Amniotic epithelial cell (primary cell): ENCODE measurements around the gene EYS.
A peak's percentile ranks its signal among the peaks of the same experiment; 100 is the strongest.
"Not testable (repeated sequence)": the region's sequence is repeated elsewhere in the genome, so short reads cannot be mapped to it uniquely, and the experiment has no call there.

Experiments
- DNase-seq: peaks from one replicate; pipeline ENCODE4 v3.0.0-alpha.2; 2010; ENCODE audit warnings: low read depth

The EYS gene

DNA sequence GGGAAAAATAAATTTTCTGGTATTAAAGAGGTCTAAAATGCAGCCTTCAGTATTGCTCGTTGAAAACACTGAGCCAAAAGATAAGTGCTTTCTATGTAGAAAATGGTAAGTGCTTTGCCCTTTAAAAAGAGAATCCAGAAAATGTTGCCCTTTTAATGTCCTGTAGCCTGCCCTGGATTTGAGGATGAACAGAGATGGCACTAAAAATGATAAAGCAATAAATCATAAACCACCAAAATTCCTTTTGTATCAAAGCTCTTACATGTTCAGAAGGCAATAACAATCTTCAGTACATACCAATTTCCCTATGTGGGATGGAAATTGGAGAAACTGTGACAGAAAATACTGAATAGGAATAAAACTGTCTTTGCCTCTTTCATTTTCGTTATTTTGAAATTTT, 1665.7 kb downstream of the EYS start:
- no peak for DNase-seq

GRCh38 chr6:64040113-64040512, 1666.9 kb downstream of the EYS start:
- peak; percentile 57 for DNase-seq

DNA sequence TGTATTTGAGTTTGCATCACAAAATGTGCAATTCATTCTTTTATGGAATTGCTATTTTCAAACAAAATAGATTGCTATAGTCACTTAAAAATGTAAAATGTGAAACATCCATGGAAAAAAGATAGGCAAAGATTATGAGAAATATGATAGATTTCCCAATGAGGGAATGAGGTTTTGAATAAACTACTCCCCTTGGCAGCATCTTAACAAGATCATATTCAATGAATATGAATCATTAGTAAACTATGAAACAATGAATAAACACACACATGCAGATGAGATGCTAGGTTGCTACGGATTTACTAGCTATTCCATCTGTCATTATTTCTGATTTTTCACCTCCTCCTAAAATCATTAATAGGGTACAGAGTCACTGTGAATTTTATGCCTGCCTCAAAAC, 1669.6 kb downstream of the EYS start:
- peak; percentile 73 for DNase-seq

GRCh38 chr6:64034910-64035655, 1671.9 kb downstream of the EYS start:
- DNase-seq, result peak; percentile 93

- DNase-seq, result peak; percentile 53
Observed at GRCh38 chr6:64034291-64034690, 1672.7 kb downstream of the EYS start.

- not testable (repeated sequence) for DNase-seq
Observed at GRCh38 chr6:64030950-64031618, 1675.9 kb downstream of the EYS start.

DNA sequence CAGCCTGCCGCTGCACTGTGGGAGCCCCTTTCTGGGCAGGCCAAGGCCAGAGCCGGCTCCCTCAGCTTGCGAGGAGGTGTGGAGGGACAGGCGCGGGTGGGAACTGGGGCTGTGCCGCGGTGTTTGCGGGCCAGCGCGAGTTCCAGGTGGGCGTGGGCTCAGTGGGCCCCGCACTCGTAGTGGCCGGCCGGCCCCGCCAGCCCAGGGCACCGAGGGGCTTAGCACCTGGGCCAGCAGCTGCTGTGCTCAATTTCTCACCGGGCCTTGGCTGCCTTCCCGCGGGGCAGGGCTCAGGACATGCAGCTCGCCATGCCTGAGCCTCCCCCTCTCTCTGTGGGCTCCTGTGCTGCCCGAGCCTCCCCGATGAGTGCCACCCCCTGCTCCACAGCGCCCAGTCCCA, 1683.3 kb downstream of the EYS start:
- DNase-seq, result no peak

DNA sequence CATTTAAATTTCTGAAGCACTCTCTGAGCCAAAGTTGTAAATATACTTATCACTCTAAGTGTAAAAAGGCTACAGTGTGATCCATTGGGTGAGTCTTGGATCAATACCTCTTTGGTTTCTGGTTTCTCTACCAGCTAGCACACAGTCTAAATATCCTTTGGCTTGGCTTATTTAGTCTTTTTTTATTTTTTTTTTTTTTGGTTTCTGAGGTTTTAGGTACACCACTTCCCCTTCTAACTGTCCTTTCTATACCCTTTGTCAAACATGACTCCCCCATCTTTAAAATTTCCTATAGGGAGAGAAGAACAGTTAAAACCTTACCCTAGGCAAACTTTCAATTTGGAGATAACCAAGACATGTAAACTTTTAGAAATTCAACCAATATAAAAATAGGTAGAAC, 1692.4 kb downstream of the EYS start:
- no peak for DNase-seq

GRCh38 chr6:64013011-64013410, 1694.0 kb downstream of the EYS start:
- DNase-seq, result no peak

DNA sequence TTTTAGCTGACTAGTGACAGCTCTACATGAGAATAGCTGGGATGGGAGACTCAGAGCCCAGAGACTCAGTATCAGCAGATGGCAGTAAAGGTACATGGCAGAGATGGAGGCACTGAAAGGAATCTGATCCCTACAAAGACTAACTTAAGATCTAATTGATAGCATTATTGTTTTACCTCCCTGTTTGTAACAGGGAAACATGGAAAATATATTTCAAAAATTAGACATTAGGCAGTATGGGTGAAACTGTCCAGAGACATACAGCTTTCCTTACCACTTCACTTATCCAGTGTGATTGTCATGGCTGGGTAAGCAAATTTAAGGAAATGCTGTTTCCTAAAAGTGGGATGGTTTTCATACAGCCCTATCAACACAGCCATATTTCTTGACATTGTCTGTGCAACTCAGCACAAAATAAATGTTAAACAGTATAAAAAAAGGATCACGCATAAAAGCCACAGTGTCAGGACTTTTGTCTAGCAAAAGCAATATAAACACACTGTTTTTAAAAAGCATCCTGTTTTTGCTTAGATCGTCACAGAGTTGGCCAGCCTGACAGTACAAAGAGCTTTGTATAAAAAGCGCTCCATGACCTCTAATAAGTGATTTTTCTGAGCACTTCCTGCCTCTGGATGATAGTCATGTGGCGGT, 1694.5 kb downstream of the EYS start:
- peak; percentile 73 for DNase-seq

DNA sequence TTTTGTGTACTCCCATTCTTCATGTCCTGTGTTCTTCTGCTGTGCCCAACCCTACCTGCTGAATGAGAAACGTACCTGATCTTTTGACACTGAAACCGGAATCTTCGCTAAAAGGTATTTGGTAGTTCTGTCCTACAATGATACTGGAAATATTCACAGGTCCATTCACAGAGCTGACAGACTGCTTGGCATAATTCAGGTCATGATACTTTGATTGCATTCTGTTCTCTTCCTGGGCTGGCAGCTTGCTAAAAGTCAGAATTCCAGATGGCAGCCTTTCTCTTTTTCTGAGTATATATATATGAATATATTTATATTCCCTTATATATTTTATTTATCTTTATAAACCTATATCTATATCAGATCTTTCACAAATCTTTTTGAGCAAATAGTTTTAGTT, 1696.4 kb downstream of the EYS start:
- DNase-seq, result no peak

DNA sequence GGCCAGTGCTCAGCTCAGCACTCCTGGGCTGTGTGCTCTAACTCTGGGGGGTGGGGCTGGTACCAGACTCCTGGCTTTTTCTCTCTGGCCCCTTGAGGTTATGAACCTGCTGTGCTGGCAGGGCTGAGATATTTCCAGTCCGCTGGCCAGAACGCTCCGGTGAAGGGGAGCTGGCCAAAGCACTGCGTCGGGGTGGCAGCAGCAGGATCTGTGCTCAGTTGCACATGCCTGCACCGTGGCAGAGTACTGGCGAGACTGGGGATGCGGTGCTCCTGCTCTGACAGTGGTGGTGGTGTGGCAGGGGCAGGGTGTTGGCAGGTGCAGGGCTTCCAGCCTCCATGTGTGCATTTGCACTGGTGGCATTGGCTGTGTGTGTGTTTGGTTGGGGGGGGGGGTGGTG, 1697.0 kb downstream of the EYS start:
- DNase-seq, result no peak

DNA sequence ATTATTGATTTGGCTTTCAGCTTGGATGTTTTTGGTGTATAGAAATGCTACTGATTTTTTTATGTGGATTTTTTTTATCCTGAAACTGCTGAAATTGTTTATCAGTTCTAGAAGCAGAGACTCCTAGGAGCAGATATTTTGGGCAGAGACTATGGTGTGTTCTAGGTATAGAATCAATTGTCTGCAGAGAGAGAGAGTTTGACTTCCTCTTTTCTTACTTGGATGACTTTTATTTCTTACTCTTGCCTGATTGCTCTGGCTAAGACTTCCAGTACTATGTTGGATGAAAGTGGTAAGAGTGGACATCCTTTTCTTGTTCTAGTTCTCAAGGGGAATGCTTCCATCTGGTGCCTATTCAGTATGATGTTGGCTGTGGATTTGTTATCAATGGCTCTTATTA, 1700.8 kb downstream of the EYS start:
- DNase-seq, result no peak

DNA sequence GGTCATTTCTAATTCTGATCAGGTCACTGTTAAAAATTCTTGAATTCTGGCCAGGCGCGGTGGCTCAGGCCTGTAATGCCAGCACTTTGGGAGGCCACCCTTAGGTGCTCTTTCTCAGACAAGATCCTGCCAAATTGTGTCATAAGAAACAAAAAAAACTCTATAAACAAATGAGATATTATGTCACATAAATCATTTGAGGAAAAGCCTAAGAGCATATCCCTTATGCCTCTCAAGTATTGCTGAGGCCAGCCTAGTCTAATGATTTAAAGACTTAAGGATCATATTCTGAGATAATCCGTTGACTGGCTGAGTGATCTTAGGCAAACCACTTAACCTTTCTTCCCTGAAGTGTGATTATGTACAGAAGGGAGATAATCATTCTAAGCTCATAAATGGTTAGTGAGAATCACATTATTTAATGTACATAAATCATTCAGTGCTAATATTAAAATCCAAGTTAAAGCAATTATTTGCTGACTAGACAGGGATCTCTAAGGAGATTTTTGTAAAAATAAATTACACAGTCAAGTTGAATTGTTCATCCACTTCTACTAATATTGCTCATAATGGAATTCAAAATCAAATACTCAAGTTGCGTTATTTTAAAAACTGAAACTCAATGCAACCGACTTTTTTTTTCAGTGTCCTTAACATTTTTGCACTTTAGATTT, 1706.1 kb downstream of the EYS start:
- peak; percentile 11 for DNase-seq

GRCh38 chr6:63999613-64000012, 1707.4 kb downstream of the EYS start:
- DNase-seq, result no peak

DNA sequence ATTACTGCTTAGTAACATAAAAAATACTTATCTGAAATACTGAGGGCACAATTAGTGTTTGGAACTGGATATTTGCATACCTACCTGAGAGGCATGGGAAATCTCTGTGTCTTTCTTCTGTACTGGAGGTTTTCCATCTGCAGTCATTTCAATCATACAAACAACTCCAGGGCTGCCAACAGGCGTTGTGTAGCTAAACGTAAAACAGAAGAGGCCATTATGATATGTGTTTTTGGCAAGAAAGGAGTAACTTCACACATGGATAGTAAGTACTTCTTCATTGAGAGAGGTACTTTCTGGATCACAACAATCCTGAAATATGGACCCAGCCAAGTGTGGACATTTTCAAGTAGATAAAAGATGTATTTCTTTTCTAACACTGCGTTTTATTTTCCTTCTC, 1708.0 kb downstream of the EYS start:
- no peak for DNase-seq

DNA sequence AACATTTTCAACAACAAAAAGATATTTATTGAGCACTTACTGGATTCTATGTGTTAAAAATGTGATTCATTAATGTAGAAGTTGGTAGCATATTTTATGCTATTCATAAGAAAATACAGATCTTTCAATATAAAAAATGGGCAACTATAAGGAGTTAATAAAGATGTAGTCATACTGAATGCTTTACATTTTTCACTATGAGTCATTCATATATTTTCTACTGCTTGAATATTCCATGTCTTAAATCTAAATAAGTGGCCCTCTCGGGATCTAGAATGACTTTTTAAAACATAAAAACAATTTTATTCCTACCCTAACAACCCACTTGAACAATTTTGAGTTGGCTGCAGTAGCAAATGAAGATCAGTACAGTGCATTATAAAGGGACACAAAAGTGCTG, 1709.3 kb downstream of the EYS start:
- no peak for DNase-seq

GRCh38 chr6:63997221-63997620, 1709.8 kb downstream of the EYS start:
- DNase-seq, result no peak

- DNase-seq, result no peak
Observed at GRCh38 chr6:63985223-63985622, 1721.8 kb downstream of the EYS start.

DNA sequence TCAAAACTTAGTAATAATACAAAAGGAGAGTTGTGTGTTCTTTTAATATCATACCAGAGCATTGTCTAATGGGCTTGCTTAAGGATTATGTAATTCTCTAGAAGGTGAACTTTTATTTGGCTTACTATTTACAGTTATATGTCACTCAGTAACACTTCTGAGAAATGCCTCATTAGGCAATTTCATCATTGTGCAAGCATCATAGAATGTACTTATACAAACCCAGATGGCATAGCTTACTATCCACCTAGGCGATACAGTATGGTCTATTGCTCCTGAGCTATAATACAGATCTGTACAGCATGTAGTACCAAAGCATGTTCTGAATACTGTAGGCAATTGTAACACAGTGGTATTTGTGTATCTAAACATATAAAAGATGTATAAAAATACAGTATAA, 1731.3 kb downstream of the EYS start:
- DNase-seq, result peak; percentile 69

DNA sequence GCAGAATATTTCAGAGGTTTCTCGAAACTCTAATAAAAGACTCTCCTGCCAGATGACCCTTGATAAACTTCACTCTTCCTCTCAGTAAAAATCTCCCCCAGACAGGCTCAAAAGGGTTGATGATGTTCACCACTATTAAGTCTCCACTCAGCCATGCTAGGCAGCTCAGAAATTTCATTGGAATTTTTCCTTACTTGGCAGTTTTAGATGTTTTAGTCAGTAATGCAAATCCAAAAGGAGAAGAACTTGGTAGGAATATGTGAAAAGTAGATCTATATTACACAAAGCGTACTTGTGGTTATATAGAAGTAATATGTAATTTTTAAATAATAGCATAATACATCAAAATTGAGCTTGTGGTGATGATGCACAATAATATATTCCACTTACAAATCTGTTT, 1738.4 kb downstream of the EYS start:
- no peak for DNase-seq

DNA sequence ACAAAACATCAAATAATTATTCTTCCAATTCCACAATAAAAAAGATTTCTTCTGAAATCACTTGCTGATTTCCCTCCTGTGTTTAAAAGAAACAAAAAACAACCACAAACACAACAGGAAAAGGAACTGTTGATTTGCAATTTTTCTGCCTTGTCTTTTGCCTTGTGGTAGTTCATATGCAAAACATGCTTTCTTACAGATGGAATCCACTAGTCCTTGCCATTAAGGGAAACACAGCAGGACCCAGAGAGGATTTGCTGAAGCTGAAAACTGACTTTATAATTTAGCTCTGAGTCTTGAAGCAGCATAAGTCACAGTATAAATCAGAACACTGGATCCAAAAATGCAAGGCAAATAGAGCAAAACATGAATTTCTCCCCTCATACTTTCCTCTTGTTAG, 1742.7 kb downstream of the EYS start:
- DNase-seq, result no peak
